ENCODE data around the gene GPC6.

Gene GPC6

GRCh38 chr13:94145966-94146365 lies 919.4 kb downstream of the GPC6 start:
- no peak for DNase-seq

GRCh38 chr13:94153586-94153985 lies 927.0 kb downstream of the GPC6 start:
- no peak for DNase-seq

- DNase-seq = no peak
Observed at GRCh38 chr13:94154367-94154766, 927.8 kb downstream of the GPC6 start.

DNA sequence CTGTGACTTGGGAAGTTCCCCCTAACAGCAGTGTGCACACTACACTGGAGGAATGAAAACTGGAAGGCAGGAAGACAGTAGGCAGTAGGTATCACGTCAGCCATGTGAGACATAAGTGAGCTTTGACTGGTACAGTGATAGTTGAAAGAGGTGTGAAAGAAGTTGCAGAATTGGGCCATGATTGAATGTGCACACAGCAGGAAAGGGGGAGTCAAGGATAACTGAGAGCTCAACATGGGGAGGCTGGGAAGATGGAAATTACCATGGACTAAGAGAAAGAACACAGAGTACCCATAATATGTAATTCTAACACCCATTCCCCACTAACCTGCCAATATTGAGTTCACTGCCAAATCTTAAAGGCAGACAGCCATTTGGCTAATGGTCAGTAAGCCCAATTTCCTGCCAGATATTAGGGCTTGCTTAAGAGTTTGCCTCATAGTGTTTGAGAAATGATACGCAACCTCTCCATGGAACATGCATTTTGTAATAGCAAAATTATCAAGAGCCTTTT lies 931.2 kb downstream of the GPC6 start:
- no peak for DNase-seq

DNA sequence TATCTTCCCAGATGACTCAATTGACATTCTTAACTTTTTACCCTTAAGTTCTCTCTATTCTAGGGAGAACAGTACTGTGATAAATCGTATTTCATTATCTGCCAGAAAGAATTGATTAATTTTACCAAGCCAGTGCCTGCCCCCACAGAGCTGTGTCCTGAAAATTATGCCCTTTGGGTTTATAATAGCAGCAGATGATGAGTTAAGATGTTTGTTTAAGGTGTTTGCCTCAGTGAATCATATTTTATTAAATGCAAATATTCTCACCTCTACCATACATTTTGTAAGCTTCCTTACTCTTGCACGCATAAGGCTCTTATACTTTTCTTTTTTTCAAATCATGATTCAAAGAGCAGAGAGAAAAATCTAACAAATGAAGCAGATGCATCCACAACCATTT lies 934.3 kb downstream of the GPC6 start:
- peak in 1 of 2 experiments; percentile 12 for DNase-seq

DNA sequence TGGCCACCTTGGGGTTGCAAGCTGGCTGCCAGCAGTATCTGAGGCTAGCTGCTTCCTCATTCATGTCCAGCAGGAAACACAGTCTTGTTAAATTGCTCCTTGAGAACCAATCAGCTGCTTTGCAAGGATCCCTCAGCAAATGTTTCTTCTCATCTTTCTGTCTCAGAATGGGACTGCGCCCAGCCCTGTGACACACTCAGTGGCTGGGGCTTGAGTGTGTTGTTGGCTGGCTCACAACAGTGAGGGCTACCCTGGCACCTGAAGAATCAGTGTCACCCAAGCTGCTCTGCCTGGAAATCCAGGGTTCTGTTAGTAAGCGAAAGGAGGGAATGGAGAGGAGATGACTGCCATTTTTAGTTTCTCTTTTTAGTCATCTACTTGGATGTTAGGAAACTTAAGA lies 935.7 kb downstream of the GPC6 start:
- no peak for DNase-seq

DNA sequence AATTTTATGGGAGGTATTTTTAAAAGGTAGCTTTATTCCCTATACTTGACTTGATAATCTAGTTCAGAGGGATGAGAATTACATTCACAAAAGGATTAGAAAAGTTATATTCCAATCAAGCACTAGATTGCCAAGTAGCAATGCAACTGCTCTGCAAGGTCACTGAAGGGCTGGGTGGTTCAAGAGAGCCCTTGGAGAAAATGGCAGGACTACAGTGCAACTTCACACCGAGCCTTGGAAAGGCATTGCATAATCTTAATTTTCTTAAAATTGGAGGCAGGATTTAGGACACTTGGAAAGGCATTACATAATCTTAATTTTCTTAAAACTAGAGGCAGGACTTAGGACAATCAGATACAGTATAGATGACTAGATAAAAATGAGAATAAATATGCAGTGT lies 936.9 kb downstream of the GPC6 start:
- no peak for DNase-seq

DNA sequence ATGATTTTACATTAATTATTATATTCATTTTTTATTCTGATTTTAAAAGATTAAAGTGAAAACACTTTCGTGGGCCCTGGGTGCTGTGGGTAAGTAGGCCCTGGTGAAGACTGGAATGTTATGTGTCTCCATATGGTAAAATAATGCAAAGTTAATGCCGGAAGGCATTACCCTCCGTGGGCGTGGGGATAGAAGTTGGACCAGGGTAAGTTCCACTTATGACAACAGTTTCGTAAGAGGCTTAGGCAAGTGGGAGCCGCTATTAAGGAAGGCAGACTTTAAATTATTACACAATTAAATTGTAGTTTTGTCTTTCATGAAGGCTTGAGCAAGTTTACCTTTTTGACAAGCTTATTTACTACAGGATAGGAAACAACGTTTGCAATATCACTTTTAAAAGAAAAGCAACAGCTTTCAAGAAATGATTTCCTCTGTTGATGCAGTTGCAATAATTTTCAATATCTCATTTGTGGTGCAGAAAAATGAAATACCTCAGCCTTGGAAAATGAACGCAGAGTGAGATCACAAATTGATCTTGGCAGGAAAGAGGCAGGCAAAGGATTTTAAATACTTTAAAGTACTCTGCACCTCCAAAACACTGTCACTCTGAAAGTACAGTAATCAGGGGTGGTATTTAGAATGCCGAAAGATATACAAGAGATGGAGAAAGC lies 942.3 kb downstream of the GPC6 start:
- DNase-seq = no peak

- no peak for DNase-seq
Observed at GRCh38 chr13:94169454-94170144, 943.0 kb downstream of the GPC6 start.

GRCh38 chr13:94170145-94170571 lies 943.6 kb downstream of the GPC6 start:
- no peak for DNase-seq

DNA sequence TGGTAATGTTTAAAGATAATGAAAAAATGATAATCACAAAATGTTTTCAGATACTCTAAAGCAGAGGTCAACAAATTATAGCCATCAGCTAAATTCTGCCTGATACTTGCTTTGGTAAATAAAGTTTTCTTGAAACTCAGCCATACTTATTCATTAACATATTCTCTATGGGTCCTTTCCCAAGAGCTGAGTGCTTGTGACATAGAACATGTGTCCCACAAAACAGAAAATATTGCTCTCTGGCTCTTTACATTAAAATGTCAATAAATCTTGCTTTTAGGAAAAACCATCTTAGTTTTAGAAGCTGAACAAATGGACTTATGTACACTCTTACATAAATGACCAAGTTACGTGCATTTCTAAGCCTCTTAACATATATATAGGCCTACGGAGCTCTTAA lies 945.8 kb downstream of the GPC6 start:
- no peak for DNase-seq

DNA sequence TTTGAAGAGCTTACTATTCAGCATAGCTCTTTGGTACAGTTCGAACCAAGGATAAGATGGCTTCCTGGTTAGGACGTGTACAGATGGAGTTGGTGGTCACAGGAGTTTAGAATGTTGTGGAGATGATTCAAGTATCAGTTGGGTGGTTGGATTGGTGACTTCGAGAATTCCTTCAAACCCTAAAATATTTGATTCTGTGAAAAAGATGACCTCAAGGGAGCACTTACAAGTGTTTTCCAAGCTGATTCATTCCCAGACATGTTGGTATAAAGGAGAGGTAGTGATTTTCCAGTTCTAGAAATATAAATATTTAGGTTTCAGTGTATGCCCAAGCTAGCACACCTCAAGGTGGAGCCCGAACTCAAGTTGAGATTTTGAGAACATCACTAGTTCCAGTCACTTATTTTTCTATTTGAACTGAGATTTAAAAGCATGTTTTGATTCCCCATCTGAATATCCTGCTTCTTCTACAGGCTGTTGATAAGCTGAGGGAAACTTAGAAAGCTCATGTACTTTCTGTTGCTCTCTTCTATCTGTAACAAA lies 946.8 kb downstream of the GPC6 start:
- DNase-seq = no peak

GRCh38 chr13:94174009-94174408 lies 947.4 kb downstream of the GPC6 start:
- no peak for DNase-seq

DNA sequence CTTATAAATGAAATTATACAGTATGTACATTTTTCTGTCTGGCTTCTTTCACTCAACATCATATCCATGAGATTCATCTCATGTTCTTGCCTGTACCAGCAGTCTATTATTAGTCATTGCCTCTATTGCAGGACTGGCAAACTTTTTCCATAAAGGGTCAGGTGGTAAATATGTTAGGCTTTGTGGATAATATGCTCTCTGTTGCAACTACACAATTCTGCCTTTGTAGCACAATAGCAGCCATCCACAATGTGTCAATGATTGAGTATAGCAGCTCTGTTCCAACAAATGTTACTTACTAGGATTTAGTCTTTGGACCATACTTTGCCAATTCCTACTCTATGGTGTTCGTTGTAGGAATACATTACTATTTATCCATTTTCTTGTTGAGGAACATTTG lies 948.5 kb downstream of the GPC6 start:
- no peak for DNase-seq

DNA sequence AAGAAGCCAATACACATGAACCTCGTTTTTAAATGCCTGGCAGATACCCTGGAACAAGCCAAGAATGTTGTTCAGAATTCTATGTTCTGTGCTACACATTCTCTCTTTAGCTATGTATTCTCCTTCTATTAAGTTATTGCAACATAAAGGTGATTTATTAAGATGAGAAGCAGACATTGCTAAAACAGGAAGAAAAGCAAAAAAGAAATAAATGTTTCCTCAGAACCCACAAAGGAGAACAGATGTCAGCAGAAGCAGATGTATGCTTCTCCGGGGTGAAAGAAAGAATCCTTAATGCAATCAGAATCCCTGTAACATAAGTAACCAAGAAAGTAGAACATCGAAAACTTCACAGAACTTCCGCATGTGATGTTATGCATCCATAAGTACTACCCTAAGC lies 950.0 kb downstream of the GPC6 start:
- DNase-seq = no peak

DNA sequence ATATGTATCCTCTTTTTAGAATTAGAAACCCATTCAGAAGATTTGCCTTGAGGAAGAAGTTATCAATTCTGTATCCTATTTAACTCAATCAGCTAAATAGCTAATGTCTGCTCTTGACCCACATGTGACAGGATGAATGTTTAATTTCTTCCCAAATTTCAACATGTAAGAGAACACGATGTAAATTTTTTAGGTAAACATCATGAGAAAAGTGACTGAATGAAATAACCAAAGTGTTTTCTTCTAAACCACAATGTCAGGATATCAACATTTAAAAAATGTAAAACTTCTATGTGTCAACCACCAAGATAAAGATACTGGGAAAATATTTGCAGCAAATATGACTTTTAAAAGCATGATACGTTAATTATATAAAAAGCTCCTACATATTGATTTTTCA lies 950.4 kb downstream of the GPC6 start:
- no peak for DNase-seq

DNA sequence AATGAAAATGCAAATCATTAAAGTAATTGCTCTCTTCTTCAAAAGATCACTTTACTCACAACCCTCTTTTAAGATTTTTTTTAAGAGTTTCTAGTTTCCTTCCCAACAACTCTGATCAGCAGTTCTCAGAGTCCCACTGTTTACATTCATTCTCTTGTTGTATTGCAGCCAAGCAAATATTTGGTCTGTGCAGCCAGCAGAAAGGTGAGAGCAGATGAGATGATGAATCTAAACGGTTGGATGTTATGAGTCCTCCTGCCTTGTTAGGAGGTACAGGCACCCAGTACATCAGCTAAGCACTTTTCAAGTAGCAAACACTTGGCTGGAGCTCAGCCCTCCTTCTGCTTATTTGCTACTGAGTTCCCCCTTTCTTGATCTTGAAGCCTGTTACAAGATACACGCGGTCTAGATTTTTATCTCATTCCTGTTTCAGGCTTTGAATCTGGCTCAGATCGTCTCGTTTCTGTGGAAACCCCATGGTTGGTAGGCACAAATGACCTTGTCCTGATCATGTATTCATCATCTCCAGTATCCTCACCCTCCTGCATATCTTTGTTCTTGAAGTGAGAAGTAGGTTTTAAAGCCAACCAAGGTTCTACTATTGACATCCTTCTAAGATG lies 952.1 kb downstream of the GPC6 start:
- DNase-seq = peak in 1 of 2 experiments; percentile 46

DNA sequence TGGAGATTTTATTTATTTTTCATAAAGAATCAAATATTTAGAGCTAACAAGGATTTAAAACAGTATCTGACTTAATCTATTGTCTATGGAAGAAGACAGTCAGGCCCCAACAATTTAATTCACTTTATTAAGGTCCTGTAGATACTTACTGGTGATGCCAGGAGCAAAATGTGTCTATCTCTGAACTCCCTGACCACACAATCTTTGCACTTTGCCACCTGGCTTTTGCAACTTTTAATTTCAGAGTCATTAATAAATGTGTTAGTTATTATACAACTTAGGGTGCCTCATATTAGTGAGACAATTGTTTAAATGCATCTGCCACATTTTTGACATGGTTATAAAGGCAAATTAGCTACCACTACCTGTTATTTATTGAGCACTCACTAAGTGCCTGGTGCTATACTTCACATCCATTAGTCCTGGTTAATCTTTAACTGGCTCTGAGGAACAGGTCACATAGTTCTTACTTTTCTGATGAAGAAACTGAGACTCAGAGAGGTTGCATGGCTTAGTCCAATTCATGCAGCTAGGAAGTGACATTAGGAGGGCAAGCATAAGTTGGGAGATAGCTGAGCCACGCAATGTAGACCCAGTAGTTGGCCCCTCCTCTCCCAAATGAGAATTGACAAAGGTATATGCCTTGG lies 955.0 kb downstream of the GPC6 start:
- DNase-seq = no peak

GRCh38 chr13:94182185-94182761 lies 955.7 kb downstream of the GPC6 start:
- DNase-seq = no peak

GRCh38 chr13:94186470-94186869 lies 959.9 kb downstream of the GPC6 start:
- no peak for DNase-seq

DNA sequence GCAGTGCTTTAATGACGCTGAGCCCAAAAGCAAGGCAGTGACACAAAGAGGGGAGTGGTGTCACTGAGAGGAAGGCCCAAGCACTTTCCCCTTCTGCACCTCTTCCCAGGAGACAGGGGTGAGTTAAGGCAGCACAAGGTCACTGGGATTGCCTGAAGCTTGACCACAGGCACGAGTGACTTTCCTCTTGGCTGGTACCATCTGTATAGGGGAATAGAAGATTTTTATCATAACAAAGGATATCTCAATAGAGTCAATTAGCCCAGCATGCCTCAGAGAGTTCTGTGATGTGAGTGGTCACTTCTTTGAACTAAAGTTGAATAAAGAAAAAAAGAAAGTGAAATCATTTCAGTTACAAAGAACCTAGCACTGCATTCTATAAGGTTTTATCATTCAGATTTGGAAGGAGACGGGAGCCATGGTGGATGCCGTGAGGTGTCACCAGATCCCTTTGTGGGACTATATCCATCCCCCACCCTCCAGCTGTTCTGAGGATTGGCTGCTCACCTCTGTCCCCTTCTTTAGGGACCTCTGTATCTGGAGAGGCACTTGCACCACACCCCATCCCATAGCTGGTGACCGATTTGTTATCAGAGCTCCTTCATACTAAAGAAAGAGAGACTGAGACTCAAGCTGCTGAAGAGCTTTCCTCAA lies 961.7 kb downstream of the GPC6 start:
- DNase-seq = no peak

- peak; percentile 15 to 60 for DNase-seq
Observed at GRCh38 chr13:94192431-94192975, 965.9 kb downstream of the GPC6 start.
